Endothelial cell of coronary artery (primary cell): ENCODE data around the gene RRP7A. TPM values are rescaled to one million over a fixed set of nuclear protein-coding genes. Genes with fewer than 3 reads are reported as not detected.

Experiments used
- total RNA-seq: library from RNA; depleted of rRNA; stranded (reverse); fragments of >200 nt; gene quantifications from 2 replicates; pipeline ENCODE4 v1.2.3, GENCODE V29; 2014

RRP7A gene, protein sequence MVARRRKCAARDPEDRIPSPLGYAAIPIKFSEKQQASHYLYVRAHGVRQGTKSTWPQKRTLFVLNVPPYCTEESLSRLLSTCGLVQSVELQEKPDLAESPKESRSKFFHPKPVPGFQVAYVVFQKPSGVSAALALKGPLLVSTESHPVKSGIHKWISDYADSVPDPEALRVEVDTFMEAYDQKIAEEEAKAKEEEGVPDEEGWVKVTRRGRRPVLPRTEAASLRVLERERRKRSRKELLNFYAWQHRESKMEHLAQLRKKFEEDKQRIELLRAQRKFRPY
- total RNA-seq = 39.2 and 44.5 TPM in 2 replicates

DNA sequence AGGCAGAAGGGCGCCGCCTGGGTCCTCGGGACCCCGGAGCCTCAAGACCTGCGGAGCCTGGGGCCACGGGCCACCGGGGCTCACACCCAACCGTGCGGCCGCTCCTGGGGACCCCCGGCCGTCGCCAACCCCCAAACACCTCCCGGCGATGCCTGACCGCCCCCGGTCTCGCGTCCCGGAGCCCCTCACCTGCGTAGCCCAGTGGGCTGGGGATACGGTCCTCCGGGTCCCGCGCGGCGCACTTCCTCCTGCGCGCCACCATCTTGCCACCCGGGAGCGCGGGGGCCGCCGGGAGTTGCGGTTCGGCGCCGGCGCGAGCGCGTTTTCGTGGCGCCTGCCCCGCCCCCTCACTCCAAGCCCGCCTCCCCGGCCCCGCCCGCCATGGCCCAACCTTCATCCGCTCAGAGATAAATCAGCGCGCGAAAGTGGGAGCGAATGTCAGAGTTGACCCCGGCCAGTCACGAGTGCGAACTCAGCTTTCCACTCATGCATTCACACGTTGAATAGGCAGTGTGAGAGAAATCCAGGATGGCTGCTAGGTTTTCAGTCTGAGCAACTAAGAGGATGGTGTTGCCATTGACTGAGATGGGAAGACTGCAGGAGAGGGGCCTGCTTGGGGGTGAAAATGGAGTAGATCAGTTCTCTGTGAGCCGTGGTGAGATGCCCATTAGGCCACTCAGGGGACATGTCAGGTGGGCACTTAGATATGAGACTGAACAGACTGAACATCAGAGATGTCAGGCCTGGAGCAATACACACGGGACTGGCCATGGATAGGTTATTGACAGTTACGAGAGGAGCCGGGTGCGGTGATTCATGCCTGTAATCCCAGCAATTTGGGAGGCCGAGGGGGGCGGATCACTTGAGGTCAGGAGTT is at the start of gene RRP7A:
Gene RRP7A, minus strand, starts transcription at position 272 of the 877 bp plus-strand sequence. Its CDS starts 10 bp downstream, at position 262.

DNA sequence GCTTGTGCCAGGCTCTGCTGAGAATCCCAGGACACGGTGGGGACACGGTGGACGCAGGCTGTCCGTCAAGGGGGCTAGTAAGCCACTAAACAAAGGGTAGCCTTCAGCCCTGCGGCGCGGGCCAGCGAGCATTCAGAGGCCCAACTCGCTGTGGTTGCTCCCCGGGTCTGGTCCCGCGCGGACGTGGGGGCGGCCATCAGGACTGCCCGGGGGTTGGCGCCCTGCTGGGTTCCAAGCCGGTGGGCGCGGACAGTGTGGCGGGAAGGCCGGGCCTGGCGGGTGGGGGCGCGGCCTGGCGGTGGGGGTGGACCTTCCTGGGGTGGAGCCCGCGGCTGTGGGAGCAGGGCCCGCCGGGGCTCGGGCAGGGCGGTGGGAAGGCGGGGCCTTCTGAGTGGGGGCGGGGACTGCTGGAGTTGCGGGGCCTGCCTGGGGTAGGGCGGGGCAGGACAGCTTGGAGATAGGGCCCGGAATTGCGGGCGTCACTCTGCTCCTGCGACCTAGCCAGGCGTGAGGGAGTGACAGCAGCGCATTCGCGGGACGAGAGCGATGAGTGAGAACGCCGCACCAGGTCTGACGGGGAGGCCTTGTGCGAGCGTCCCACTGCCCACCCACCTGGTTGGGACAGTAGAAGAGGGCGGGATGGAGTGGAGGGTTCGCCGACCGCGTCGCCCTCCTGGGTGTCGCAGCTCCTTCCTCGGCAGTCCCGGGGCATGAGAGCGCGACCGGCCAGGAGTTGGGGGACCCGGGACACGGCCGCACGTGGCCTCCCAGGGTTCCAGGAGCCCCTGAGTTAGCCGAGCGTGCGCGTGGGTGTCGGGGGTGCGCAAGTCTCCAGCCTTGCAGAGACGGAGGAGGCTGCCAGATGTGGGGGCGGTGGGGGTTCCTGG is 34.1 kb upstream of the RRP7A start, which contains the start of gene SERHL2:
Gene SERHL2, plus strand, starts transcription at position 482 of the 887 bp plus-strand sequence. Its CDS starts 65 bp downstream, at position 547.

Other genes with a start within 250 kb of the RRP7A start
- gene TCF20, start 249.1 kb downstream of the RRP7A start, total RNA-seq = 15.4 and 16.8 TPM in 2 replicates
- not detected in 2 replicates for gene NFAM1, start 87.4 kb downstream of the RRP7A start, total RNA-seq
- gene SERHL2, start 34.2 kb upstream of the RRP7A start, total RNA-seq = 1.3 and 1.4 TPM in 2 replicates
- gene POLDIP3, start 95.1 kb upstream of the RRP7A start, total RNA-seq = 26.1 and 31.4 TPM in 2 replicates
- gene ATP5MGL, start 120.8 kb upstream of the RRP7A start, total RNA-seq = 0.45 and 1.0 TPM in 2 replicates
- gene CYB5R3, start 129.6 kb upstream of the RRP7A start, total RNA-seq = 29.7 and 63.5 TPM in 2 replicates
- 8.5 and 24.5 TPM in 2 replicates for gene A4GALT, start 201.1 kb upstream of the RRP7A start, total RNA-seq